Measurements from ENCODE around the gene ADAMTSL1.

ADAMTSL1 gene

DNA sequence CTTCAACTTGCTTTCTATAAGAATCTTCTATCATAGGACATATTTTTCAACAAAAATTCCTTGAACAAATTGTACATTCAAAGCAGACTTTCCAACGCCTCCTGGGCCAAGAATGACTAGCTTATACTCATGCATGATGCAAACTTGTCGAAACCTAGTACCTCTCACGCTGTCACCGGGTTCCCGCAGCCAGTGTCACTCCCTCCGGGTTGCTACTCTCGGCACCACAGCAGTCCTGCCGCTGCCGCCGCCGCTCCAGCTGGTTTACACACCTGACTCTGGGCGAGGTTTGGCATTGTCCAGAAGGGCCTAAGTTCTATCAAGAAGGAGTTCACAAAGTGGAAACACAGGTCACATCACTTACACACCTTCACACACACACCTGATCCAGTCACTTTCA lies 244.4 kb downstream of the ADAMTSL1 start:
- no peak overlapping the region for H3K9ac ChIP-seq (ENCODE audit: low read length in 5 of 5)
- no peaks in the 10 kb centered on the region for H3K27me3 ChIP-seq (ENCODE audit: control insufficient read depth in 5 of 5, insufficient read depth in 4 of 5, low read length in 5 of 5)
- no peaks in the 10 kb centered on the region for H3K9me3 ChIP-seq (ENCODE audit: control insufficient read depth in 5 of 5, low read length in 5 of 5)
- no peak overlapping the region for H3K27ac ChIP-seq (ENCODE audit: low read depth, low read length)
- no peaks in the 10 kb centered on the region for H3K4me1 ChIP-seq (ENCODE audit: control insufficient read depth in 5 of 5, insufficient read depth in 5 of 5, low read length in 5 of 5)
- H3K4me3 ChIP-seq (ENCODE audit: low read depth in 1 of 5, low read length in 5 of 5) = no peak overlapping the region
- no peaks in the 10 kb centered on the region for H3K36me3 ChIP-seq (ENCODE audit: control insufficient read depth in 5 of 5, insufficient read depth in 5 of 5, low read length in 5 of 5)

DNA sequence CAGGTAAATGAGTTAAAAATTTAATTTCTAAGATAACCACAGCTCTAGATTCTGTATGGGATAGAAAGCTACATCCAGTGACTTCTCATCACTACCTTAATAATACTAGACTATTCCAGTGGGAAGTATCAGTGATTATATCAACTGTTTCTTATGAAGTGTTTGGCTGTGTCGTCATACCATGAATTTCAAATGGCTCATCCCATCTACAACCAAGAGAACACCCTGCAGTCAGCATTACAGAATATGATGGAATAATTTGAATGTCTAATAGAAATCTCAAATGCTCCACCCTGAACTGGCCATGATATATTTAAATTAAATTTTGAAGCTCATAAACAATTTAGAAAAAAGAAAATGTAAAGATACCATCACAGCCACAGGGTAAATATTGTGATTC lies 245.0 kb downstream of the ADAMTSL1 start:
- Histone ChIP-seq H3K4me3 (ENCODE audit: low read depth in 1 of 5, low read length in 5 of 5) (no peak overlapping the region), H3K36me3 (ENCODE audit: control insufficient read depth in 5 of 5, insufficient read depth in 5 of 5, low read length in 5 of 5) (no peaks in the 10 kb centered on the region), H3K4me1 (ENCODE audit: control insufficient read depth in 5 of 5, insufficient read depth in 5 of 5, low read length in 5 of 5) (no peaks in the 10 kb centered on the region), H3K9me3 (ENCODE audit: control insufficient read depth in 5 of 5, low read length in 5 of 5) (no peaks in the 10 kb centered on the region), H3K27me3 (ENCODE audit: control insufficient read depth in 5 of 5, insufficient read depth in 4 of 5, low read length in 5 of 5) (no peaks in the 10 kb centered on the region), H3K9ac (ENCODE audit: low read length in 5 of 5) (no peak overlapping the region), H3K27ac (ENCODE audit: low read depth, low read length) (no peak overlapping the region)

DNA sequence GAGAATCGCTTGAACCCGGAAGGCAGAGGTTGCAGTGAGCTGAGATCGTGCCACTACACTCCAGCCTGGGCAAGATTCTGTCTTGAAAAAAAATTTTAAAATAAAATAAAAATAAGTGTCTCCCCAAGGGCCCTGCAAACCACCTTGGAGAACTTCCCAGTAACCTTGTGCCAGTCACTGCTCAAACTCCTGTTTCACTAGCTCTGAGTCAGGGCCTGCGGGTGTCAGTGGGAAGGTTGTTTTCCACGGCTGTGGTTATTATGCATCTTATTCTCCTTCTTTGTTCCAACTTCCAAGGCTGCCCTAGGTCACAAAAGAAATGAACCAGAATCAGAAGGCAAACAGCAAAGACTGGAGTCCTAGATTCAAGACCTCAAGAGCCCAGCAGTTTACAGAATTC lies 246.7 kb downstream of the ADAMTSL1 start:
- H3K9me3 ChIP-seq (ENCODE audit: control insufficient read depth in 5 of 5, low read length in 5 of 5) = no peaks in the 10 kb centered on the region
- no peaks in the 10 kb centered on the region for H3K27me3 ChIP-seq (ENCODE audit: control insufficient read depth in 5 of 5, insufficient read depth in 4 of 5, low read length in 5 of 5)

DNA sequence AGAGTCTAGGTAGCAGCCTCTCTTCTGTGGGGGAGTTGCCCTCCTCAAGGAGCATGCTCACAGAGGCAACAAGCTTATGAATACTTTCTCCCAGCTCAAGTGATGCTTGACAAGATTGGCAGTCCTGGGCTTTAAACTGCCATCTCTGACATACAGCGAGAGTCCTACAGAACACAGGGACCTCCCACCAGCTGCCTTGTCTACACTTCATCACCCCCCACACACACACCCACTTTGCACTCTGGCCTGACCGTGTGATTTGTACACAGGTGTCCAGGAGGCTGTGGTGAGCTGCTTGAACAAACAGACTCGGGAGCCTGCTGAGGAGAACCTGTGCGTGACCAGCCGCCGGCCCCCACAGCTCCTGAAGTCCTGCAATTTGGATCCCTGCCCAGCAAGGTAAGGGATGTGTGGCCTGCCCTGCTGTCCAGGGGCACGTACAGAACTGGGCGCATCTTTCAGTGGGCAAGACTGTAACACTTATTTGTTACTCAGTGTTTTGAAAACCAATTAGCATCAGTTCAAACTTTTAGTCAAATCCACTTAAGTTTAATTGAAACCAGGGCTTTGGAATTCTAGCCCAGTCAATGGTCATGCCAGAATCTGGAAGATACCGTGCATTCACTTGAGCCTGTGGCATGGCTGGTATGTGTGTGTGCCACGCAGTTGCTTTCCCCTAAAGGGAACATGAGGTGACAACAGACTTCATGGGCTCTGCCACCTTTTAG lies 247.5 kb downstream of the ADAMTSL1 start:
- Histone ChIP-seq H3K9ac (ENCODE audit: low read length in 5 of 5) (no peak overlapping the region), H3K27ac (ENCODE audit: low read depth, low read length) (no peak overlapping the region), H3K4me1 (ENCODE audit: control insufficient read depth in 5 of 5, insufficient read depth in 5 of 5, low read length in 5 of 5) (peaks cover 0 to under 1% (median 0%) of the 10 kb centered on the region in 5 donors), H3K27me3 (ENCODE audit: control insufficient read depth in 5 of 5, insufficient read depth in 4 of 5, low read length in 5 of 5) (no peaks in the 10 kb centered on the region), H3K9me3 (ENCODE audit: control insufficient read depth in 5 of 5, low read length in 5 of 5) (no peaks in the 10 kb centered on the region), H3K36me3 (ENCODE audit: control insufficient read depth in 5 of 5, insufficient read depth in 5 of 5, low read length in 5 of 5) (no peaks in the 10 kb centered on the region), H3K4me3 (ENCODE audit: low read depth in 1 of 5, low read length in 5 of 5) (no peak overlapping the region)

More for the DNA sequence above, 246.7 kb downstream of the ADAMTSL1 start:
- Histone ChIP-seq H3K4me1 (ENCODE audit: control insufficient read depth in 5 of 5, insufficient read depth in 5 of 5, low read length in 5 of 5) (no peaks in the 10 kb centered on the region), H3K27ac (ENCODE audit: low read depth, low read length) (no peak overlapping the region), H3K4me3 (ENCODE audit: low read depth in 1 of 5, low read length in 5 of 5) (no peak overlapping the region), H3K9ac (ENCODE audit: low read length in 5 of 5) (no peak overlapping the region), H3K36me3 (ENCODE audit: control insufficient read depth in 5 of 5, insufficient read depth in 5 of 5, low read length in 5 of 5) (no peaks in the 10 kb centered on the region)

DNA sequence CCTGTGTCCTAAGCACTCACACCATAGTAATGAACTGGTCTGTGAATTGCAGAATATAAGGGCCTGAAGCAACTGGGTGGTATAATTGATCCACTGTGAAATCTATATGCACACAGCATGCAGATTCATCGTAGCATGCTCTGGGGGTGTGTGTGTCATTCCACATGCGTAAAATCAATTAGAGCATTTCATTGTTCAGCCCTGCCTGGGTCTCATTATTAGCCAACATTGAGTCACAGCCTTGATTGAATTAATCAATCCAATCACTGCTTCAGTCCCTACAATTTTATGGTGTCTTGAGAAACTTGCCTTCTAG lies 248.0 kb downstream of the ADAMTSL1 start:
- H3K27ac ChIP-seq (ENCODE audit: low read depth, low read length) = no peak overlapping the region
- H3K27me3 ChIP-seq (ENCODE audit: control insufficient read depth in 5 of 5, insufficient read depth in 4 of 5, low read length in 5 of 5) = no peaks in the 10 kb centered on the region
- H3K9ac ChIP-seq (ENCODE audit: low read length in 5 of 5) = no peak overlapping the region
- no peaks in the 10 kb centered on the region for H3K36me3 ChIP-seq (ENCODE audit: control insufficient read depth in 5 of 5, insufficient read depth in 5 of 5, low read length in 5 of 5)
- peaks cover 0 to 5% (median 0%) of the 10 kb centered on the region in 5 donors for H3K4me1 ChIP-seq (ENCODE audit: control insufficient read depth in 5 of 5, insufficient read depth in 5 of 5, low read length in 5 of 5)
- H3K4me3 ChIP-seq (ENCODE audit: low read depth in 1 of 5, low read length in 5 of 5) = no peak overlapping the region
- no peaks in the 10 kb centered on the region for H3K9me3 ChIP-seq (ENCODE audit: control insufficient read depth in 5 of 5, low read length in 5 of 5)

DNA sequence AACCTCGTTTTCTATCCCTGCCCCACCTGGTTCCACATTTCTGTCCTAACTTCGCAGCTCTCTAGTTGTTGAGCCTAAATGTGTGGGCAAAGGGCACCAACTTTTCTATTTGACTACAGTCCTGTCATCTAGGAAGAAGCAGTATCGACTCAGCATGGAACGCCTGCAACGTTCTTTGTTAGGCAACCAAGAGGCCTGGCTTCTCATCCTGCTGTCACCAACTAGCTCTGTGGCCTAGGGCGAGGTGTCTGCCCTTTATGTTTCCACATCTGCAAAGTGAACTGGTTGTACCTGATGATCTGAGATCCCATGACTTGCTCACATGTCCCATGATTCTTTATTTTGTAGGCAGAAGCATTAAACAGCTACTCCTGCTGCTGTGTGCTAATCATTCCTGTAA lies 248.9 kb downstream of the ADAMTSL1 start:
- Histone ChIP-seq H3K4me1 (ENCODE audit: control insufficient read depth in 5 of 5, insufficient read depth in 5 of 5, low read length in 5 of 5) (peaks cover 0 to 9% (median 0%) of the 10 kb centered on the region in 5 donors), H3K4me3 (ENCODE audit: low read depth in 1 of 5, low read length in 5 of 5) (no peak overlapping the region), H3K9ac (ENCODE audit: low read length in 5 of 5) (no peak overlapping the region), H3K9me3 (ENCODE audit: control insufficient read depth in 5 of 5, low read length in 5 of 5) (no peaks in the 10 kb centered on the region), H3K36me3 (ENCODE audit: control insufficient read depth in 5 of 5, insufficient read depth in 5 of 5, low read length in 5 of 5) (no peaks in the 10 kb centered on the region), H3K27ac (ENCODE audit: low read depth, low read length) (no peak overlapping the region), H3K27me3 (ENCODE audit: control insufficient read depth in 5 of 5, insufficient read depth in 4 of 5, low read length in 5 of 5) (no peaks in the 10 kb centered on the region)

DNA sequence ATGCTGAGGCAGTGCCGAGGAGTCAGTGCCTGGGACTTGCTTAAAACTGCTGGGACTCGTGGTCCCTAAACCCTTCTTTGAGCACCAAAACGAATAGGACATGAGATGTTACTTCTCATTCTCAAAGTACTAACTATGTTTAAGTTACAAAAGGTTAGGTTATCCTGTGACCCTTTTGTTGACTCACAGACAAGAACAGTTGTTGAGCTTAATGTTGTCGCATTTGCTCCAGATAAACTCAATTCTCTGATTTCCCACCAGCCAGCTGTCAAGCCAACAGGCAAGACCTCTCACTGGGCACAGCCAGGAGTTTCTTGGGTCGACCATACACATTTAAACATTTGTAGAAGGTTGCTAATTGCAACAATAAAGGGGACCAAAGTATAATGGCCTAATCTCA lies 249.4 kb downstream of the ADAMTSL1 start:
- H3K27me3 ChIP-seq (ENCODE audit: control insufficient read depth in 5 of 5, insufficient read depth in 4 of 5, low read length in 5 of 5) = no peaks in the 10 kb centered on the region
- H3K27ac ChIP-seq (ENCODE audit: low read depth, low read length) = no peak overlapping the region
- H3K9ac ChIP-seq (ENCODE audit: low read length in 5 of 5) = no peak overlapping the region
- H3K9me3 ChIP-seq (ENCODE audit: control insufficient read depth in 5 of 5, low read length in 5 of 5) = no peaks in the 10 kb centered on the region
- H3K4me1 ChIP-seq (ENCODE audit: control insufficient read depth in 5 of 5, insufficient read depth in 5 of 5, low read length in 5 of 5) = peaks cover 0 to 9% (median 0%) of the 10 kb centered on the region in 5 donors
- no peaks in the 10 kb centered on the region for H3K36me3 ChIP-seq (ENCODE audit: control insufficient read depth in 5 of 5, insufficient read depth in 5 of 5, low read length in 5 of 5)
- H3K4me3 ChIP-seq (ENCODE audit: low read depth in 1 of 5, low read length in 5 of 5) = no peak overlapping the region

DNA sequence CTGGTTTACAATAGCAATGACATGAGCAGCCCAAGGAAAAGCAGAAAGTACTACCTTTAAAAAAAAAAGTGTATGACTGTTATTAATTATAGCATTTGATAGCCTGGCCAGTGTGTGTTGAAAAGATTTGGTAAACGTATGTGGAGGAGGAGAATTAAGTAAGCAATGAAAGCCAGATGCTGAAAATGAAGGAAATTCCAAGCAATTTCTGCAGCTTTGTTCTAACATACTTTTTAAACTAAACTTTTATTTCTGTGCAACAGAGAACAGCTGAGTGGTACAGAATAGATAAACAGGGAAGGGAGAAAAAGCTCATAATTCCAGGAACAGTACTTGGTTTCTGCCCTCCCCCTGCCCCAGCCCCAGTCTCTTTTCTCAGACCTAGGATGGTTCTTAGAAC lies 252.6 kb downstream of the ADAMTSL1 start:
- Histone ChIP-seq H3K9ac (ENCODE audit: low read length in 5 of 5) (no peak overlapping the region), H3K4me3 (ENCODE audit: low read depth in 1 of 5, low read length in 5 of 5) (no peak overlapping the region), H3K27me3 (ENCODE audit: control insufficient read depth in 5 of 5, insufficient read depth in 4 of 5, low read length in 5 of 5) (no peaks in the 10 kb centered on the region), H3K36me3 (ENCODE audit: control insufficient read depth in 5 of 5, insufficient read depth in 5 of 5, low read length in 5 of 5) (no peaks in the 10 kb centered on the region), H3K9me3 (ENCODE audit: control insufficient read depth in 5 of 5, low read length in 5 of 5) (no peaks in the 10 kb centered on the region), H3K4me1 (ENCODE audit: control insufficient read depth in 5 of 5, insufficient read depth in 5 of 5, low read length in 5 of 5) (peaks cover 0 to 9% (median 0%) of the 10 kb centered on the region in 5 donors), H3K27ac (ENCODE audit: low read depth, low read length) (no peak overlapping the region)

DNA sequence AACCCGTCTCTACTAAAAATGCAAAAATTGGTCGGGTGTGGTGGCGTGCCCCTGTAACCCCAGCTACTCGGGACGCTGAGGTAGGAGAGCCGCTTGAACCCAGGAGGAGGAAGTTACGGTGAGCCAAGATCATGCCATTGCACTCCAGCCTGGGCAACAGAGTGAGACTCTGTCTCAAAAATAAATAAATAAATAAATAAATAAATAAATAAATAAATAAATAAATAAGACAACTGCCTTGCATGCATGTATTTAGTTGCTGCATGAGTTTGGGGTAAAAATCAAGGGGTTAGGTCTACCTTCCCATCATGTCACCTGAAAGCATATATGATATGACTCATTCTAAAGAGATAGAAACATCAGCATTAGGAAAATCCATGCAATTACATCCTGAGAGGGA lies 254.0 kb downstream of the ADAMTSL1 start:
- Histone ChIP-seq H3K9ac (ENCODE audit: low read length in 5 of 5) (no peak overlapping the region), H3K4me3 (ENCODE audit: low read depth in 1 of 5, low read length in 5 of 5) (no peak overlapping the region), H3K27me3 (ENCODE audit: control insufficient read depth in 5 of 5, insufficient read depth in 4 of 5, low read length in 5 of 5) (no peaks in the 10 kb centered on the region), H3K27ac (ENCODE audit: low read depth, low read length) (no peak overlapping the region), H3K9me3 (ENCODE audit: control insufficient read depth in 5 of 5, low read length in 5 of 5) (no peaks in the 10 kb centered on the region), H3K4me1 (ENCODE audit: control insufficient read depth in 5 of 5, insufficient read depth in 5 of 5, low read length in 5 of 5) (peaks cover 0 to 9% (median 0%) of the 10 kb centered on the region in 5 donors), H3K36me3 (ENCODE audit: control insufficient read depth in 5 of 5, insufficient read depth in 5 of 5, low read length in 5 of 5) (no peaks in the 10 kb centered on the region)

DNA sequence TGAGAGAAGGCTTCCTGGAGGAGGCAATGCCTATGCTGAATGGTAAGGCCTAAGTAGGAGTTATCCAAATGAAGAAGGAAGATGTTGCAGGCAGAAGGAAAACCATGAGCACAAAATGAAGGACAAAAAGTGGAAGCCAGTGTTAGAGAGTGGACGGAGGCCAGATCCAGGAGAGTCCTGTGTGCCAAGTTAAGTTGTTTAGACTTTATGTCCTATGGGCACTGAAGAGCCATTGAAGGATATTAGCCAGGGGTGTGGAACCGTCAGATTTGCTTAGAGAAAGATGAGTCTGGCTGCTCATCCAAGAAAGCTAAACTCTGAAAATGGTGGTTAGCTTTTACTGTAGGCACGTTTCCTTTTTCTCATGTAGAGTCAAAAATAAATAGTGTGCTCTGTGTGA lies 254.7 kb downstream of the ADAMTSL1 start:
- no peak overlapping the region for H3K4me3 ChIP-seq (ENCODE audit: low read depth in 1 of 5, low read length in 5 of 5)
- no peaks in the 10 kb centered on the region for H3K9me3 ChIP-seq (ENCODE audit: control insufficient read depth in 5 of 5, low read length in 5 of 5)
- no peak overlapping the region for H3K9ac ChIP-seq (ENCODE audit: low read length in 5 of 5)
- peaks cover 0 to 9% (median 0%) of the 10 kb centered on the region in 5 donors for H3K4me1 ChIP-seq (ENCODE audit: control insufficient read depth in 5 of 5, insufficient read depth in 5 of 5, low read length in 5 of 5)
- H3K27me3 ChIP-seq (ENCODE audit: control insufficient read depth in 5 of 5, insufficient read depth in 4 of 5, low read length in 5 of 5) = no peaks in the 10 kb centered on the region
- H3K36me3 ChIP-seq (ENCODE audit: control insufficient read depth in 5 of 5, insufficient read depth in 5 of 5, low read length in 5 of 5) = no peaks in the 10 kb centered on the region
- H3K27ac ChIP-seq (ENCODE audit: low read depth, low read length) = no peak overlapping the region

All from subcutaneous abdominal adipose tissue (tissue), 5 donors.